ENCODE data around the gene TEAD1.

Gene TEAD1

DNA sequence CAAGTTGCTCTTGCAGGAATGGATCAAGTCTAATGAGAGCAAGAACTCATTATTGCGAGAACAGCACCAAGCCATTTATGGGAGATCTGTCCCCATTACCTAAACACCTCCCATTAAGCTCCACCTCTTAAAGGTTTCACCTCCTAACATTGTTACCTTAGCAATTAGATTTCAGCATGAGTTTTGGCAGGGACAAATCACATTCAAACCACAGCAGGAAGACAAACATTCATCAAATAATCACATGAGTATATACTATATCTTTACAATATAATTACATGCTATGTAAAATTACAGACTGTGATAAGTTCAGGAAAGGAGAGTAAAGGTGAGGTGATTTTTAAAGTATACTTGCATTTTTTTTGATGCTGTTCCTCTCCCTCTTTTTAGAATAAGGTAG, 6.6 kb upstream of the TEAD1 start:
- no peak for DNase-seq

DNA sequence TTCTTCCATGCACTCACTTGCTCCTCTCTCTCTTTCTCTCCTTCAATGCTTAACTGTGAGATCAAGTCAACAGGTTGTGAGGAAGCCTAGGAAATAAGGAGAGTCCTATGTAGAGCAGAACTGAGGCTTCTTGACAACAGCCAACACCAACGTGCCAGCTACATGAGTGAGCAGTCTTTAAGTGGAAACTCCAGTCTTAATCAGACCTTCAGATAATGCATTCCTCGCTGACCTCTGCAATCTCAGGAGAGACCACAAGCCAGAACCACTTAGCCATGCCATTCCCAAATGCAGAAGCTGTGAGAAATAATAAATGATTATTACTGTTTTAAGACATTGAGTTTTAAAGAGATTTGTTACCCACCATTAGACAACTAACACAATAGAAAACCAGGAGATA, 6.1 kb upstream of the TEAD1 start:
- DNase-seq, result no peak

DNA sequence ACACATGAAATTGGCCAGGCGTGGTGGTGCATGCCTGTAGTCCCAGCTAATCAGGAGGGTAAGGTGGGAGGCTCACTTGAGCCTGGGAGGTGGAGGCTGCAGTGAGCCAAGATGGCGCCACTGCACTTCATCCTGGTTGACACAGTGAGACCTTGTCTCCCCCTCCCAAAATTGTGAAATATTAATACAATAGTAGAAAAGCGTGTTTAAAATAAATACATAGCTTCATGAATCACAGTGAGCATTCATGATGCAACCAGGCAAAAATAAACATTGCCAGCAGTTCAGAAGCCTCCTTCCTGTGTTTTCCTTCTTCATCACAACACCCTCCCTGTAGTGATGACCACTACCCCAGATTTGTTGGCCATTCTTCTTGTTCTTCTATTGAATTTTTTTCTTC, 4.3 kb upstream of the TEAD1 start:
- no peak for DNase-seq

DNA sequence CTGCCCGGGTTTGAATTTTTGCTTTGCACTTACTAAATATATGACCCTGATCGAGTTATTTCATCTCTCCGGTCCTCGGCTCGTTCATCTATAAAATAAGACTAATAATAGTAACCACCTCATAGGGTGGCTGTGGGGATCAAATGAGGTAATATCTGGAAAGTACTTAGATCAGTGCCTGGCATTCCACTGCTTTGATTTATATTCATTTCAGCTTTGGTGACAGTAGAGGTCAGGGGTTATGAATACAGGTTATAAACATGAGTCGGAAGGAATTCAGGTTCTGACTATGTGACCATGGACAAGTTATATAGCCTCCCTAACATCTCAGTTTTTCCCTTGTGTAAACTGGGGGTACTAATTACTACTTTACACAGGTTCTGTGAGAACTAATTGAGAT, 2.9 kb upstream of the TEAD1 start:
- no peak for DNase-seq

DNA sequence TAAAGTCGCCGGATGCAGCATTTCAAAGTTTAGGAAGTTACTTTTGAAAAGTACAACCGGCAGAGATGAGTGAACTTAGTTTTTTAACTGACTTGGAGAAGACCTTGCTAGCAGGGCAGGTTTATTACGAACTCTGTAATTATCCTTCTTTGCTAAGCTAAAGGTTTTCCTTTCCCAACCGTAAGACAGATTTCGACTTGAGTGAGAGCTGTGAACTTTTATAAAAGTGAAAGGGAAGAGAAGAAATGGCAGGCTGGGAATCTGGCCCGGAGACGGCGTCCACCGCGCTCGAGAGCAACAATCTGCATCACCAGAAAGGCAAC, 659 bp upstream of the TEAD1 start:
- DNase-seq, result no peak

DNA sequence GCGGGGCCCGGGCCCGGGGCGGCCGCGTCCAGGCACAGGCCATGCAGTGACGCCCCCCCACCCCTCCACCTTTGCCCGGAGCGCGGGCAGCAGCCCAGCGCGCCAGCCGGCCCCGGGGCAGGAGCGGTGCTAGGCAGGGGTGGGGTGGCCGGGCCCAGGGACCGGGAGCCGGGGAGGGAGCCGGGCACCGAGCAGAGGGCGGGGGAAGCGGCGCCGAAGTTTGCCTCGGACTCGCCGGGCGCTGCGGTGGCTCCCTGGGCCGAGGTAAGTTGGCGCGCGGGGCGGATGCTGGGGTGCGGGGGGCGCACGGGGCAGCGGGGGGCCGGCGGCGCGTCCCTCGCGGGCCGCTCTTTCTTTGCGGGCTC, 332 bp downstream of the TEAD1 start:
- DNase-seq, result no peak

DNA sequence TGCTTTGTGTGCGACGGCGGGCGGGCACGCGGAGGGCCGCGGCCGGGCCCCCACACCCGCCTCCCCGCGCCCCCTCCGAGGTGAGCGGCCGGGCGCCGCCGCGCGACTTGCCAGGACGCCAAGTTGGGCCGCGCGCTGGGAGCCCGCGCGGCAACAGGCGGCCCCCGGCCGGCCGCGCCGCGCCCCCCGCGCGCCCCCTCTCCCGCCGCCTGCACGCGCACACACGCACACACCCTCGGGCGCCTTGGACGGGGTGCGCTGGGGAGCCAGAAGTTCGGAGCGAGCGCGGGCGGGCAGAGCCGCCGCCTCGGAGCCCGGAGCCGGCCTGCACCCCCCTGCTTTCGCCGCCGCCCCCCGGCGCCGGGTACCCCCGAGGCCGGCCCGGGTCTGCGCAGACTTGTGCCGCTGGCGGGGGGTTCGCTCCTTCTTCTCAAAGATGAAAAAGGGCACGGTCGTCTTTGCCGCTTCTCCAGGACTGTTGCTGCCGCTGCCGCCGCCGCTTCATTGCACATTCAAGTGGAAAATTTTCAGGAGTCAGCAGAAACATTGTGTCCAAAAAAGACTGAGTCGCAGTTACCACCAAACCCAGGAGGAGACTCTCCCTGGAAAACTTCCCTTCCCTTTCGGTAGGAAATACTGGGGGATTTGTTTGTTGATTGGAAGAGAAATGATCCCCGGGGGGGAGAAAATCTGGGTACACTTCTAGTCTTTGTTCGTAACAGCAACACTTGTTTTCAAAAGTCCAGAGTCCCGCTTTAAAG, 895 bp downstream of the TEAD1 start:
- no peak for DNase-seq

DNA sequence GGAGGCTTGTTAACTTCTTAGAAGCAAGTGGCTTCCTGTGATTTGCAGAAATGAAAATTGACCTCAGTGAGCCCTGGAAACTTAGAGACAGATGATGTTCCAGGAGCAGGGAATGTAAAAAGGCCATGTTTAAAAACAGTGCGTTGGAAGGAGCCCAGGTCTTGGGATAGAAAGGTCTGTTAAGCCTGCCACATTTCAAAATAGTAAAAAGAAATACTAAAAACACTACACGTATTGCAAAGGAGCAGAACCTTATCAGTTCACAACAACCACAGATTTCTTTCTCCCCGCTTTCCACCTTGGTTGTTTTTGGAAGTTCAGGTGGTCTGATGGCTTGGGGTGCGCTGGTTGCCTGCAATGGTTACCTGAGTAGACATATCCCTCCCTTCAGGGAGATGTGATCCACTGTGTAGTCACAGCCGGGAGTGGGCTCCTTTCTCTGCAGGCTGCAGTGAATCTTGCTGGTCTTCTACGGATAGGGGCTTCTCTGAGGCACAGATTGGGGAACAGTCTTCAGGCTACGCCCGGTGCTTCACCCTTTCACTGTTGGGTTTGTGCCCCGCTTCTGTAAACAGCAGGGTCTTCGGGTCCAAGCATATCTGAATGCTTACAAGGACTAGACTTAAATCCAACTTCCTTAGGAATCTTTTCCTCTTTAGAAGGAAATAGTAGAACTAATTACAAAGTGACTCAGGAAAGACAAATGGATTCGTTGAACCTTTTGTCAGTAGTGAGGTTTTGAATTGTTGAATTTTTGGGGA, 1.9 kb downstream of the TEAD1 start:
- DNase-seq, result no peak

DNA sequence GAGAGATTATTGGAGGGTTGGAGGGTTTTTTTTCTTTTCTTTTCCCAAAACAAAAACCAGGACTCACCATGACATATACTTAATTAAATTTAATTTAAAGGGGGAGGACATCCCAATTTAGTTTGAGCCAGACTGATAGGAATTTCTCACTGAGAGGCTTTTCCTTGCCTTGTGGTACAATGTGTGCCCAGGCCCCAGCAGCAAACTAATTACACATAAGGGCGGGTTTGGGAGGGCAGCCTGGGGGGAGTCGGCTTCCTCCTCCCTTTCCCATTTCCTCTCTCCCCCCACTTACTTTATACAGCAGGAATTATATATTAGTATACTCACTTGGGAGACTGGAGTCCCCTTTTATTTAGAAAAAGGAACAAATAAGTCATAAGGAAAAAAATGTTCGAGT, 2.9 kb downstream of the TEAD1 start:
- no peak for DNase-seq

DNA sequence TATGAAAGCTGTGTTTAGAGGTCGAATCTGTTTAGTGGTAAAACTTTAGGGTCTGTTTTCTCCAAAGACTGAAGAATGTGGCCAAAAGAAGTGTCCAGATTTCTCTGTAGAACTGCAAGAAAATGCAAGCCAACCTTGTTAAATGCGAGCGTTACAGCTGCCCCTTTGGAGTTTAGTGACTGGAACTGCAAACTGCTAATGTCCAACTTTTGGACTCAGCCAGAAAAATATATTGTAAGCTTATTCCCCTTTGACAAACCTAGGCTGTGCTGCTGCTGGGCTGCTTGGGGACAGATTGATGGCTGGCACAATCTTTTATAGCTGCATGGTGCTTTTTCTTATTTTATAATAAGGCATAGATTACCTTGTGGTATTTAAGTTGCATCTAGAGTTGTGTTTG, 3.9 kb downstream of the TEAD1 start:
- DNase-seq, result no peak

DNA sequence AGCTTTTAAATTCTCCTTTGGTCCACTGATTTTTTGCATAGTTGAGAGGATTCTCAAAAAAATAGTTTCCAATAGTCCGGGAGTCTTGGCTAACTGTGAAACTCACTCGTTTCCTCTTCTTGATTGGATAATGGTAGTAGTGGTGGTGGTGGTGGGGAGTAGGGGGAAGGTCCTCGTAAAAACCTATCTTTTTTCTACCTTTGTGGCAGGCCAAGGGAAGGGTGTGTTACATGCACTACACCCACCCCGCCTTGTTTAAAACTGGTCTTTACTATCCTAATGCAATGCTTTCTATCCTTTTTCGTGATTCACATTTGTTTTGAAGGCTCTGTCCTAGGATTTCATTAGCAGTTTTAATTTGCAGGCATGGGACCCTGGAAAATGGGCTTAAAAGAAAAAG, 4.8 kb downstream of the TEAD1 start:
- no peak for DNase-seq

DNA sequence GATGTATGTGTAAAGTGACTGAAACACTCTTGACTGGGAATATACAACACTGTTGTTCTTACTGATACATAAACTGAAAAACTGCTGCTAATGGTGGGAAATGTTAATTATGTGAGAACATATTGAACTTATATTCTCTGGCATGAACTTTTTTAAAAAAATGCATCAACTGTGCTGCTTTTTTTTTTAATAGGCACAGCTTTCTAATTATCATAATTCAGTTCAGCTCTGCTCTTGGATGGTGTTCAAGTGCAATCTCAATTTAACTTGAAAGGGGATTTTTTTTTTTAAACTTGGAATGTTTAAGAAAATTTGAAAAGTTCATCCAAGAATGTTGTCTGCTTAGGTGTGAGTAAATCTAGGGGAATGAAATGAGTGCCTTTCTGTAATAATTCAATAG, 5.2 kb downstream of the TEAD1 start:
- no peak for DNase-seq

DNA sequence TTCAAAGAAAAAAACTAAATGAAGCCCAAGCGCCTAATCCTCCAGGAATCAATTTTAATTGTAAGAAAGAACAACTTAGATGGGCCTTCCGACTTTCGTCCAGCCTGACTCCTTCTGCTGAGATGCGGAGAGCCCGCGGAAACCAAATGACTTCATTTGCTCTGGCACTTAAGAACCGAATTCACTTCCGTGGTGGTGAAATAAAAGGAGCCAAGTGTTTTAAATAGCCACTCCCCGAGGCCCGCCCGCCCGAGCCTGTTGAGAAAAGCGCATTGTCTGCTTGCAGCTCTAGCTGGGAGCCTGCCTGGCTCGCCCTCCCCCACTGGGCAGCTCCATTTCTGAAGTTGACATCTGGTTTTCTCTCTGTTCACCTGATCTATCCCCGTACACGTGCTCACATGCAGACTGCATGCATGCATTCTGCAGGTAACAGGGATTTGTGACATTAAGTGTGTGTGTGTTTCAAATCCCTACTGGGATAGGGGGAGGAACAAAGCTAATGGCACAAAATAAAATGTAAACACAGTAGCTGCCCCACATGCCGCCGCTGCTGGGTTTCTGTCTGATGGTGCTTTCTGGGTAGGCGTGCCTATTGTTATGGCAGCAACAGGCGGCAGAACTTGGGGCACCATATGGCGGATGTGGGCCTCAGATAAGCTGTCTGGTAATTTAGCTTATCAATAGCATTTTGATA, 6.2 kb downstream of the TEAD1 start:
- no peak for DNase-seq

DNA sequence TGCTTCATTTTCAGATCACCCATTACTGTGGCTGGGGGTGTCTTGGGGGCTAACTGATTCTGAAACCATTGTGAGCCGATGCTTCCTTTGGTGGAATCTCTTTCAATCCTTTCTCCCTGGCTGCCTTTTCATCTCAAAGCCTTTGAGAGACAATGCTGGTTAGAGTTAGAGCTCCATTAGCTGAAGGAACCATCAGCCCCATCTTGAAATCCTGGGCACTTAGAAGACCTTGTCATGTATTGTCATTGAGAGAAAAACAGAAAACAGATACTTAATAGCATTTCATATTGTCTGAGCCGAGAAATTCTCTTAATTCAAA, 6.7 kb downstream of the TEAD1 start:
- no peak for DNase-seq

DNA sequence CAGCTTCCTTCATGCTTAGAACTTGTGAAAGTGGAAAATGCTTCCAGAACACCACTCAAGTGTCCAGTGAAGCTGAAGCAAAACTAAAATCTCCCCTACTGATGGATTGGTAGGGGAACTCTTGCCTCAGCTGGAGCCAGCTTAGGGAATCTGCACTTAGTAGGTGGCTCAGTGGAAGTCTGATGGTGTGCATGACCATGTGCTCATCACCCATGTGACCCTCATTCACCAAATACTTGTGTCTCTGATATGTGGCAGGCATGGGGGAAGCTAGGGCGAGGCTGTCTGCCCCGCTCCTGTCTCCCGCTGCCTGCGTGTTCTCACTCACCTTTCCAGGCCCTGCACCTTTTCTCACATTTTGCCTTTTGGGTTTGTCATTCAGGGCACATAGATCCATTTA, 7.2 kb downstream of the TEAD1 start:
- no peak for DNase-seq

DNA sequence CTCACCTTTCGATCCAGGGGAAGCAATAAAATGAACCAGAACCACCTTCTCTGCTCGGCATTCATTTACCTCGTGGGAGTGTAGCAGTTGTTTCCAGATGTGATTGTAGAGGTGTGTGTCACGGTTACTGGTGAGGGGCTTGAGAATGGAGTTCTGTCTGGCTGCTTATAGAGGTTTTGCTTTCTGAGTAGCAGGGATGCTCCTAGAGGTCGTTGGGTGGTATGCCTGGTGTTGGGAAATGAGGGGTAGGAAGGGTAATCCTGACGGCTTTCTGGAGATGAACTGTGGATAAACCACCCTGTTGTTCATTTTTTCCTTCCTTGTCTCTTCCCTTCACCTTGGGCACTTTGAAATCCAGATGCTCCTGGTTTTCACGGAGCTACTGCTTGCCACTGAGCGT, 8.1 kb downstream of the TEAD1 start:
- DNase-seq, result no peak

DNA sequence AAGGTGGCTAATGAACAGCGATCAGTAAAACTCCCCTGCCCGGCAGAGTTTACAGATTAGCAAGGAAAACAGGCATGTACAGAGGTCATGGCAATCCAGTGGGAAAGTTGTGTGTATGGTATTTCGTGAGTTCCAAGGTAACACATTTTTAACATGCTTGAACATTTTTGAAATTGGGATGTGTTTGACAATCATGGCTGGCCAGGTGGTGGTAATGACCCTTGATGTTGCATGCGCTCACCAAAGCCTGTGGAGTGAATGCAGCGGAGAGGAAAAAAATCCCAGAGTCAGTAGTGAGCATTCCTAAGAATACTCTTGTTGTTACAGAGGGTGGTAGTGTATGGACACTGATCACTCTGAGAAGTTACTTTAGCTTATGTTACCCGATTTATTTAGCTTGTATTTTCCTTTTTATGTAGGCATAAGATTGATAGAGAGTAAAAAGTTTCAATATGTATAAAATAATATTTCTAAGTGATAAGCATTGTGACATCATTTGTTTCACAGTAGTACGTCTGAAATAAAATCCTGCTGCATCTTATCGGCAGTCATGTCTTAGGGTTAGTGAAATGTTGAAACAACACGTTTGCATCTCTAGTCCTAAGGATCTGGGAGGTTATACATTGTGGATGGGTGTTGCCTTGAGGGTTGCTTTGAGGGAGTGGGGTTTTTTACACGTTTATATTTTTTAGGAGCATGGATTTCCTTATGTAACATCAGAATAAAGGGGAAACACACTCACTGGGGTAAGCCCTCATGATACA, 8.7 kb downstream of the TEAD1 start:
- no peak for DNase-seq

DNA sequence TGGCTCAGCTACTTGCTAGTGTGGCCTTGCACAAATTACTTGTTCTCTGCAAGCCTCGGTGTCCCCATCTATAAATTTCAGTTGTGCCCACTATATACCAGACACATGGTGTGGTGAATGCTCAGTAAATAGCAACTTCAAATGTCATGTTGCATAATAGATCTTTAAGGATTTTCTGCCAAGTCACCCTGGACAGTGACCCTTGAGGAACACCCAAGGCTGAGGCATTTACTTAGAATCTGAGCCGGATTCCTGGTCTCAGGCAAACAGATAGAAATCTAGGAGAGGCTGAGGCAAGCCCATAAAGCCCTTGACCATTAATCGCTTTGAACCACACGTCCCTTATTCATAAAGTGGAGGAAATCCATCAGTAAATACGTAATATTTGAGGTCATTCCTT, 9.7 kb downstream of the TEAD1 start:
- no peak for DNase-seq

DNA sequence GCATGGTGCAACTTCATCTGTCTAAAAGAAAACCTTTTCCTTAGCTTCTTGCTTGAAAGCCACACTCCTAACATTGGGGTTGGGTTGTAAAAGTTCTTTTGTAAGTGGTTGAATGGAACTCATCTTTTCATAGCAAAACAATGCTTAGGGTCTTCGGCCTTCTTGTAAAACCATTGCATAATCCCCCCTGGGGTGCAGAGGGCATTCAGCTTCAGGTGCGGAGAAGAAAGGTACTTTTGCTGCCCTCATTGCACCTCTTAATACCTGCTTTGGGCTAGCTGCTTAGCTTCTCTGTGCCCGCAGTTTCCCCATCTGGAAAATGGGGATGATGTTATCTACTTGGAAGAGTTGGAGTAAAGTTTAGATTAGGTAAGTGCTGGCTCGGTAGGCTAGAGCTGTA, 10.1 kb downstream of the TEAD1 start:
- DNase-seq, result no peak

DNA sequence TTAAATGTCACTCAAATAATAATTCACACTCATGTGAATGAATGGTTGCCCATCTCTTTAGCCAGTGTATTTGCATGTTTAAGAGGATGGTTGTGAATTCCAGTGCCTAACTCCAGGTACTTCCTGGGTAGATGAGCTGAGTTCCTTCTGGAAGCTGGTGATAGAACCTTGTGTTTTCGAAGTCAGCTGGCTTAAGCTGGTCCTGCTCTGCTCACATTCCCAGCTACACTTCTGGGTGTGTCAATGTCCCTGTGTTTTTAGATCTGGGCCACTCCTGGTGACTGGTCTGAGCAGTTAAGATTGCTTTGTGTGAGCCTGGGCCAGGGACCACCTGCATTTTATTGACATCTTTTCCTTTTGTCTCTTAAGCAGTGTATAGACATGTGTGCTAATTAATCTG, 10.6 kb downstream of the TEAD1 start:
- no peak for DNase-seq

DNA sequence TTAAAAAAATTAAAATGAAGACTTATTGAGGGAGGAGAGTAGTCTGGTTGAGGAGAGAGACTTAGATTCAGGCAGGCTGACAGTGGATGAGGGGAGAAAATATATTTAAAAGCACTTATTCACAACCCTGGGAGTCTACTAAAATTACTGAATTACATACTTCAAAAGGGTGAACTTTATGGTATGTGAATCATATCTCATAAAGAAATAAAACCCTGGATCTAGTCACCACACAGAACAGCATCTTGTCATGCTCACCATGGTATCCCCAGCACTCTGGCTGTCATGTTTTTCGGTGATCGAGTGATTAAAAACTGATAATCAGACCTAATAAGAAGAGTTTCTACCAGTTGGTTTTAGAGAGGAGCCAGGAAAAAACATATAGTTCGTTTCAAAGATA, 11.0 kb downstream of the TEAD1 start:
- DNase-seq, result no peak

DNA sequence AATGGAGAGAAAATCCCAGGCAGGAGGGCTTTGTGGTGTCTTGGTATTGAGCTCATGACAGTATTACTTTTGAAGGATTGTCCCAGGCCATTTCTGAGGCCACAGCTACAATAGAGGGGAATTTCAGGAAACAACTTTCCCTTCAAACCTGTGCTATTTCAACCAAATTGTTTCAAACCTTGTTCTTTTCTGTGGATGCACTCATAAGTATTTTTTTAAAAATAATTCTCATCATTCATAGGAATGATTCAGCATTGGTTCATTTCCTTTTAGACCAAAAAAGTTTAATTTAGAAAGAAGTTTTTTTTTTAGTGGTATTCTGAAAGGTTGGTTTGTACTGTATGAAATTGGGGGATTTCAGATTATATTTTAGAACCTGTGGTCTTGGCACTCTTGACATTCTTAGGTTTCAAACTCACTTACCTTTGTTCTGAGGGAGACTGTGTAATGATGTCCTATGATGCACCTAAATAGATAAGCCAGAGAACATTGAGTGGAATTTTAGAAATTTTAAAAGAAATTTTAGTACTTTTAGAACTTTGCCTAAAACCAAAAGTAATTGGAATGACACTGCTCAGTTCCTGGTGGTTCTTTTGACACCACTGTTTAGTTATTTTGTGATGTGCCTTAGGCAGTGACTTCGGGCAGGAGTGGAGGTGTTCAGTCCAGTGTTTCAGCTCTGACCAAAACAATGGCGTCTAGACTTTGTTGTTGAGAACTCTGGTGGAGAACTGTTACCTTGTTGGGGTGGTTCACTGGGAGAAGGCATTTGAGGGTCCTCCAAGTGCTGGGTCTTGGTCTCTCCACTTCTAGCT, 12.2 kb downstream of the TEAD1 start:
- DNase-seq, result no peak

DNA sequence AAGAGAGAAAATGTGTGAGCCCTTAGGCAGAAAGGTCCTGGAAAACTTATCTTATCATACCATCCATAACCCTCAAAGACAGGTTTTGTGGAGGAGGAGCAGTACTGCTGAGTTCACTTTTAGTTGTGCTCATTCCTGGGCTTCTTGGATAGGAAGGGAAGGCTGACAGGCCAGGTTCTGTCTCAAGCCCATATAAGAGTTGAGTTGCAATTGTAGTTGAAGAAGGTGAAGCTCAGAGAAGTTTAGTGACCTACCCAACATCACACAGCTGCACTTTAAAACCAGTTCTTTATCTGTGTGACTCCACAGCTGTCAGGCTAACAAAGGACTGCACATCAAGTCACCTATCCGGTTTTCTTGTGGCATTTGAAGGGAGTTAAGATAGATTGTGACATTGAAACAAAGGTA, 13.0 kb downstream of the TEAD1 start:
- no peak for DNase-seq
